Kidney epithelial cell (primary cell): Measurements from ENCODE around the gene TMOD1. TPM values are rescaled to one million over a fixed set of nuclear protein-coding genes. Genes with fewer than 3 reads are reported as not detected.

Experiments used
- DNase-seq: peaks from one replicate; pipeline ENCODE4 v3.0.0-alpha.2; 2010; ENCODE audit warnings: low read depth
- H3K27me3 ChIP-seq: 2 replicates; pipeline ENCODE4 v1.6.0; 2011; ENCODE audit warnings: low read length; ENCODE audit not compliant: control insufficient read depth, insufficient read depth
- H3K36me3 ChIP-seq: 2 replicates; pipeline ENCODE4 v1.5.1; 2011; ENCODE audit warnings: low read length; ENCODE audit not compliant: control insufficient read depth, insufficient read depth
- H3K4me3 ChIP-seq: 2 replicates; pipeline ENCODE4 v1.5.1; 2011; ENCODE audit warnings: low read depth, mild to moderate bottlenecking, control low read depth, low read length
- CTCF ChIP-seq: IDR thresholded peaks from 2 replicates; pipeline ENCODE4 v1.5.1; 2011; ENCODE audit warnings: mild to moderate bottlenecking, moderate library complexity, low read length, control low read depth, inconsistent platforms; ENCODE audit not compliant: insufficient read depth, poor library complexity, severe bottlenecking
- total RNA-seq: library from RNA; depleted of rRNA; stranded (reverse); fragments of >200 nt; gene quantifications from 2 replicates; pipeline ENCODE4 v1.2.3, GENCODE V29; 2015

The TMOD1 gene
- total RNA-seq, 1 donor from 2014 or later: 0.08 TPM

GRCh38 chr9:97543561-97543960, 42.1 kb downstream of the TMOD1 start:
- no peak overlapping the region for H3K4me3 ChIP-seq
- no peak for DNase-seq
- H3K27me3 ChIP-seq: no peaks in the 10 kb centered on the region
- H3K36me3 ChIP-seq: no peaks in the 10 kb centered on the region
- TF ChIP-seq CTCF: no peak

GRCh38 chr9:97545486-97545885, 44.0 kb downstream of the TMOD1 start:
- no peaks in the 10 kb centered on the region for H3K36me3 ChIP-seq
- DNase-seq: no peak
- TF ChIP-seq CTCF: no peak
- H3K4me3 ChIP-seq: no peak overlapping the region
- no peaks in the 10 kb centered on the region for H3K27me3 ChIP-seq

- Histone ChIP-seq H3K4me3 (no peak overlapping the region), H3K36me3 (no peaks in the 10 kb centered on the region), H3K27me3 (no peaks in the 10 kb centered on the region)
- no peak for TF ChIP-seq CTCF
- no peak for DNase-seq
These were observed 45.8 kb downstream of the TMOD1 start for GRCh38 chr9:97547098-97547829.

GRCh38 chr9:97548379-97548778, 46.9 kb downstream of the TMOD1 start:
- Histone ChIP-seq H3K27me3 (peaks cover under 1% of the 10 kb centered on the region), H3K36me3 (no peaks in the 10 kb centered on the region), H3K4me3 (no peak overlapping the region)
- TF ChIP-seq CTCF: no peak
- no peak for DNase-seq

GRCh38 chr9:97548819-97549540, 47.5 kb downstream of the TMOD1 start:
- Histone ChIP-seq H3K27me3 (peaks cover 4% of the 10 kb centered on the region), H3K4me3 (no peak overlapping the region), H3K36me3 (no peaks in the 10 kb centered on the region)
- no peak for TF ChIP-seq CTCF
- no peak for DNase-seq
